K562 (cell line): Measurements from ENCODE around the gene OSCP1. TPM values are rescaled to one million over a fixed set of nuclear protein-coding genes. Genes with fewer than 3 reads are reported as not detected.

Experiments
- BMI1 ChIP-seq: fragments of 150-350 bp; IDR thresholded peaks from 2 replicates; pipeline ENCODE4 v1.6.1; 2014; ENCODE audit warnings: low read length
- CREM ChIP-seq: IDR thresholded peaks from 2 replicates; pipeline ENCODE4 v1.6.1; 2014; ENCODE audit warnings: antibody characterized with exemption, low read depth
- FOXJ2 ChIP-seq: fragments of 200-800 bp; sonication (Bioruptor generic); IDR thresholded peaks from 2 replicates; pipeline ENCODE4 v1.6.1; 2016; ENCODE audit warnings: missing genetic modification characterization, missing compliant biosample characterization
- MCM5 ChIP-seq: fragments of 450-650 bp; IDR thresholded peaks from 2 replicates; pipeline ENCODE4 v1.6.1; 2016; ENCODE audit warnings: low read depth
- MCM7 ChIP-seq, 2 experiments: fragments of 450-650 bp; IDR thresholded peaks; 2 replicates each; pipeline ENCODE4 v1.6.1; 2016 to 2018
- NCOA1 ChIP-seq: fragments of 450-650 bp; IDR thresholded peaks from 2 replicates; pipeline ENCODE4 v1.6.1; 2016; ENCODE audit warnings: low read depth
- PTTG1 ChIP-seq: fragments of 450-650 bp; IDR thresholded peaks from 2 replicates; pipeline ENCODE4 v1.6.1; 2016; ENCODE audit warnings: low read depth, mild to moderate bottlenecking, missing genetic modification characterization, missing compliant biosample characterization
- STAT5B ChIP-seq: fragments of 250-450 bp; sonication (Bioruptor Pico); IDR thresholded peaks from 2 replicates; pipeline ENCODE4 v1.8.0; 2021; ENCODE audit warnings: mild to moderate bottlenecking, inconsistent platforms
- ZKSCAN3 ChIP-seq: fragments of 250-450 bp; sonication (Bioruptor Pico); IDR thresholded peaks from 2 replicates; pipeline ENCODE4 v1.4.0; 2020
- ZNF184 ChIP-seq: sonication (generic); formaldehyde crosslinking; IDR thresholded peaks from 2 replicates; pipeline ENCODE4 v1.5.0; 2020; ENCODE audit warnings: missing genetic modification reagents
- ZNF384 ChIP-seq: IDR thresholded peaks from 2 replicates; pipeline ENCODE4 v1.6.1; 2012; ENCODE audit warnings: low read depth, low read length, improper control_type of control experiment
- ZNF75A ChIP-seq: fragments of 450-650 bp; formaldehyde crosslinking; IDR thresholded peaks from 2 replicates; pipeline ENCODE4 v1.4.0; 2020; ENCODE audit warnings: mild to moderate bottlenecking
- polyA plus RNA-seq, 8 experiments: library from polyadenylated mRNA; depleted of rRNA in 4 of 8; stranded (reverse) in 5 of 8; unstranded in 3 of 8; fragments of >200 nt; fragmentation: Nextera tagmentation in 2 of 8; fragmentation: Illumina TruSeq in 1 of 8; extraction: Ambion mirVana in 2 of 8; extraction: Trizol in 1 of 8; gene quantifications; 2 replicates each; pipeline versions ENCODE4 v1.2.1 to v1.2.3, GENCODE V29; 2011 to 2014; ENCODE audit warnings: inconsistent platforms in 1 of 8, missing spikeins in 1 of 8
- total RNA-seq, 7 experiments: library from RNA; depleted of rRNA in 6 of 7; stranded (reverse); fragments of >200 nt in 6 of 7; fragmentation: Illumina TruSeq in 2 of 7; extraction: Trizol in 2 of 7; gene quantifications; 2 replicates each; pipeline versions ENCODE4 v1.2.1 to v1.2.3, GENCODE V29; 2011 to 2021; ENCODE audit warnings: low replicate concordance in 1 of 7
- TF ChIP-seq, protein P1 (sequence below): fragments of 450-650 bp; IDR thresholded peaks from 2 replicates; pipeline ENCODE4 v1.6.1; 2016; ENCODE audit warnings: low read depth
- TF ChIP-seq, protein P2 (sequence below): fragments of 450-650 bp; IDR thresholded peaks from 2 replicates; pipeline ENCODE4 v1.7.1; 2018; ENCODE audit warnings: mild to moderate bottlenecking, low read depth; ENCODE audit not compliant: partially characterized antibody

The OSCP1 gene
- total and polyA plus RNA-seq, 9 of the 15 experiments (the other 6 are each of a cell fraction or from before 2014, with no cell fraction given) = 0.15 to 0.40 (median 0.33) TPM; not detected in 5

DNA sequence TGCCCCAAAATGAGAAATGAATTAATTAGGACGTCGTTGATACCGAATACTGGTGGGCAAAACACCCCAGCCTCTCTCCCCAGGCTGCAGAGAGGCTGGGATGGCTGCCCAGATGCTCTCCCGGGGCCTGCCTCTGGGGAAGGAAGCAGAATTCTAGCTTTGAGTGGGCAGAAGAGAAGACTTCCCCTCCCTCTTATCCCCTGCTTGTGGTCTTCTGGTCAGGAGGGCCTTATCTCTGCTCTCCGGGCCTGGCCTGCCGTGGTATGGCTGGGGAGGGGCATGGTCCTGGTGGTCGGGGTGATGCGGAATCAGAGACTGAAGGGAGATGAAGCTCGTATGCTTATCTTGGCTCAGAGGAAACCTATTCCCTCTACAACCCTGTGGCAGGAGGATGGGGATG, 42.2 kb upstream of the OSCP1 start (continued):
- no peak for TF ChIP-seq FOXJ2
- TF ChIP-seq BMI1 = no peak
- no peak for TF ChIP-seq ZNF75A
- peak; percentile 45 for TF ChIP-seq CREM
- TF ChIP-seq PTTG1 = no peak
- TF ChIP-seq, protein P1, sequence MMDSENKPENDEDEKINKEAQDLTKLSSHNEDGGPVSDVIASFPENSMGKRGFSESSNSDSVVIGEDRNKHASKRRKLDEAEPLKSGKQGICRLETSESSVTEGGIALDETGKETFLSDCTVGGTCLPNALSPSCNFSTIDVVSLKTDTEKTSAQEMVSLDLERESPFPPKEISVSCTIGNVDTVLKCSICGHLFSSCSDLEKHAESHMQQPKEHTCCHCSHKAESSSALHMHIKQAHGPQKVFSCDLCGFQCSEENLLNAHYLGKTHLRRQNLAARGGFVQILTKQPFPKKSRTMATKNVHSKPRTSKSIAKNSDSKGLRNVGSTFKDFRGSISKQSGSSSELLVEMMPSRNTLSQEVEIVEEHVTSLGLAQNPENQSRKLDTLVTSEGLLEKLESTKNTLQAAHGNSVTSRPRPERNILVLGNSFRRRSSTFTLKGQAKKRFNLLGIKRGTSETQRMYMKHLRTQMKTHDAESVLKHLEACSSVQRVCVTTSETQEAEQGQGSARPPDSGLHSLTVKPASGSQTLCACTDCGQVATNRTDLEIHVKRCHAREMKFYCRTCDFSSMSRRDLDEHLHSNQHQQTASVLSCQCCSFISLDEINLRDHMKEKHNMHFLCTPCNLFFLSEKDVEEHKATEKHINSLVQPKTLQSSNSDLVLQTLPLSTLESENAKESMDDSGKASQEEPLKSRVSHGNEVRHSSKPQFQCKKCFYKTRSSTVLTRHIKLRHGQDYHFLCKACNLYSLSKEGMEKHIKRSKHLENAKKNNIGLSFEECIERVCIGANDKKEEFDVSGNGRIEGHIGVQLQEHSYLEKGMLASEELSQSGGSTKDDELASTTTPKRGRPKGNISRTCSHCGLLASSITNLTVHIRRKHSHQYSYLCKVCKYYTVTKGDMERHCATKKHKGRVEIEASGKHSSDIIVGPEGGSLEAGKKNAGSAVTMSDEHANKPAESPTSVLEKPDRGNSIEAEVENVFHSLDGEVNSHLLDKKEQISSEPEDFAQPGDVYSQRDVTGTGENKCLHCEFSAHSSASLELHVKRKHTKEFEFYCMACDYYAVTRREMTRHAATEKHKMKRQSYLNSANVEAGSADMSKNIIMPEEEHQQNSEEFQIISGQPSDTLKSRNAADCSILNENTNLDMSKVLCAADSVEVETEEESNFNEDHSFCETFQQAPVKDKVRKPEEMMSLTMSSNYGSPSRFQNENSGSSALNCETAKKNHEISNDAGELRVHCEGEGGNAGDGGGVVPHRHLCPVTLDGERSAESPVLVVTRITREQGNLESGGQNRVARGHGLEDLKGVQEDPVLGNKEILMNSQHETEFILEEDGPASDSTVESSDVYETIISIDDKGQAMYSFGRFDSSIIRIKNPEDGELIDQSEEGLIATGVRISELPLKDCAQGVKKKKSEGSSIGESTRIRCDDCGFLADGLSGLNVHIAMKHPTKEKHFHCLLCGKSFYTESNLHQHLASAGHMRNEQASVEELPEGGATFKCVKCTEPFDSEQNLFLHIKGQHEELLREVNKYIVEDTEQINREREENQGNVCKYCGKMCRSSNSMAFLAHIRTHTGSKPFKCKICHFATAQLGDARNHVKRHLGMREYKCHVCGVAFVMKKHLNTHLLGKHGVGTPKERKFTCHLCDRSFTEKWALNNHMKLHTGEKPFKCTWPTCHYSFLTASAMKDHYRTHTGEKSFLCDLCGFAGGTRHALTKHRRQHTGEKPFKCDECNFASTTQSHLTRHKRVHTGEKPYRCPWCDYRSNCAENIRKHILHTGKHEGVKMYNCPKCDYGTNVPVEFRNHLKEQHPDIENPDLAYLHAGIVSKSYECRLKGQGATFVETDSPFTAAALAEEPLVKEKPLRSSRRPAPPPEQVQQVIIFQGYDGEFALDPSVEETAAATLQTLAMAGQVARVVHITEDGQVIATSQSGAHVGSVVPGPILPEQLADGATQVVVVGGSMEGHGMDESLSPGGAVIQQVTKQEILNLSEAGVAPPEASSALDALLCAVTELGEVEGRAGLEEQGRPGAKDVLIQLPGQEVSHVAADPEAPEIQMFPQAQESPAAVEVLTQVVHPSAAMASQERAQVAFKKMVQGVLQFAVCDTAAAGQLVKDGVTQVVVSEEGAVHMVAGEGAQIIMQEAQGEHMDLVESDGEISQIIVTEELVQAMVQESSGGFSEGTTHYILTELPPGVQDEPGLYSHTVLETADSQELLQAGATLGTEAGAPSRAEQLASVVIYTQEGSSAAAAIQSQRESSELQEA = no peak
- no peak for TF ChIP-seq STAT5B (CRISPR knock-in tag)
- no peak for TF ChIP-seq MCM7 (IDR thresholded peaks at IDR 0.05)
- TF ChIP-seq MCM5 = no peak
- no peak for TF ChIP-seq ZNF184 (CRISPR knock-in tag)
- no peak for TF ChIP-seq ZNF384
- TF ChIP-seq, protein P2, sequence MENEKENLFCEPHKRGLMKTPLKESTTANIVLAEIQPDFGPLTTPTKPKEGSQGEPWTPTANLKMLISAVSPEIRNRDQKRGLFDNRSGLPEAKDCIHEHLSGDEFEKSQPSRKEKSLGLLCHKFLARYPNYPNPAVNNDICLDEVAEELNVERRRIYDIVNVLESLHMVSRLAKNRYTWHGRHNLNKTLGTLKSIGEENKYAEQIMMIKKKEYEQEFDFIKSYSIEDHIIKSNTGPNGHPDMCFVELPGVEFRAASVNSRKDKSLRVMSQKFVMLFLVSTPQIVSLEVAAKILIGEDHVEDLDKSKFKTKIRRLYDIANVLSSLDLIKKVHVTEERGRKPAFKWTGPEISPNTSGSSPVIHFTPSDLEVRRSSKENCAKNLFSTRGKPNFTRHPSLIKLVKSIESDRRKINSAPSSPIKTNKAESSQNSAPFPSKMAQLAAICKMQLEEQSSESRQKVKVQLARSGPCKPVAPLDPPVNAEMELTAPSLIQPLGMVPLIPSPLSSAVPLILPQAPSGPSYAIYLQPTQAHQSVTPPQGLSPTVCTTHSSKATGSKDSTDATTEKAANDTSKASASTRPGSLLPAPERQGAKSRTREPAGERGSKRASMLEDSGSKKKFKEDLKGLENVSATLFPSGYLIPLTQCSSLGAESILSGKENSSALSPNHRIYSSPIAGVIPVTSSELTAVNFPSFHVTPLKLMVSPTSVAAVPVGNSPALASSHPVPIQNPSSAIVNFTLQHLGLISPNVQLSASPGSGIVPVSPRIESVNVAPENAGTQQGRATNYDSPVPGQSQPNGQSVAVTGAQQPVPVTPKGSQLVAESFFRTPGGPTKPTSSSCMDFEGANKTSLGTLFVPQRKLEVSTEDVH = no peak
- TF ChIP-seq NCOA1 = no peak
- no peak for TF ChIP-seq ZKSCAN3 (CRISPR knock-in tag)
